Activated naive CD8-positive, alpha-beta T cell treated with anti-CD3 and anti-CD28 coated beads, Interleukin-2, amount 50 U/mL, for 16 hours (primary cell): ENCODE measurements around the gene CALHM4.

Source experiments
- DNase-seq: peaks from one replicate; pipeline ENCODE4 v3.0.0-alpha.2; 2020; ENCODE audit warnings: low read depth, low spot score

Gene CALHM4

DNA sequence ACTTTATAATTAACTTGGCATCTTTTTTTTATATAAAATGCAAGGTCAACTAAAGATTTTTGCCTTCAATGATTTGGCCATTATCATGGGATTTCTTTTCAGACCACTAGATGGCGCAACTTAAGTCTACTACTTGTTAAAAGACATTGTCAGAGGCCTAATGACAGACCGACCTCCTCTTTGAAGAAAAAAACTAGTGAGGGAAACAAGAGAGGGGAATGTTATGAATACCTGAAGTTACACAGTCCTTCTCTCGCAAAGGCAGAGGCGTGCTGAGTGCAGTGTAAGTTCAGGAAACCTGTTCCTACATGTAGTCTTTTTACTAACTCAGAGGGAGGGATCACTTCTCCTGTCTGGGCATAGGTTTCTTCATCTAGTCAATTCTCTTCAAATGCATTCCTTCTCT lies 17.3 kb upstream of the CALHM4 start:
- DNase-seq, result no peak

DNA sequence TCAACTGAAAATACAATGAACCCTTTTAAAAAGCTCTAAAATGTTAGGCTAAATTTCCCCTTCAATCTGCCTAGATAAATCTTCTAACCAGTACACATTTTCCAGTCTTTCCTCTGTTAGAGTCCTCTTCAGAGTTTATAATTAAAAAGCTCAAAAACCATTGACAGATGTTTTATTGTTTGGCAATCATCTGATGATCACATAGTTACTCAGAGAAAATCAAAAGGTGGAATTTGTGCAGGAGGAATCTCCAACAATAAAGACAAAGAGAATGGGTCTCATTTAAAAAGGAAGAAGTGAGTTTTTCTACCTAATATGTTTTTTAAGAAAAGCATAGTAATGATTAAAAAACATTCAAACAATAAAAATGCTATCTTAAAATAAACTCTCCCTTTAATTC lies 11.1 kb upstream of the CALHM4 start:
- no peak for DNase-seq

- no peak for DNase-seq
These were observed 10.4 kb upstream of the CALHM4 start for GRCh38 chr6:116543149-116543548.

- DNase-seq, result no peak
These were observed 7.9 kb upstream of the CALHM4 start, which contains the start of gene TRAPPC3L for GRCh38 chr6:116545651-116546050. TRAPPC3L (minus strand) TSS chr6:116545684; CDS start chr6:116545514, 170 bp downstream.

- DNase-seq, result no peak
These were observed 6.2 kb upstream of the CALHM4 start for GRCh38 chr6:116547358-116547757.

DNA sequence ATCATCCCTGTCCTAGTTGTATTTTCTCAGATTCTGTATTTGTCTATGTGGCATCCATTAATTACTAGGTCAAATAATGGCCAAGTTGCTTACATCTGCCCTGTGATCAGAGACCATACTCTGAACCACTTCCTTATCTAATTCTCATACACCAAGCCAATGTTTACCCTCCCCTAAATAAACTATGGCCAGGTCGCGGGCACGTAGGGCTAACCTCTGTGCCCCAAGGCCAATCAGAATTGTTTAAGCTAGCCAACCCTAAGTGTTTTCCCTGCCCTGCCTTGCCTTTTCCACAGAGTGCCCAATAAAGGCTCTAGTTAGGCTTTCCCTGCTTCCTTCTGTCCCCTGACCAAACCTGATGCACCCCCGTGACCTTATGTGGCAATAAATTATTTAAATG lies 2.8 kb upstream of the CALHM4 start:
- DNase-seq, result no peak

DNA sequence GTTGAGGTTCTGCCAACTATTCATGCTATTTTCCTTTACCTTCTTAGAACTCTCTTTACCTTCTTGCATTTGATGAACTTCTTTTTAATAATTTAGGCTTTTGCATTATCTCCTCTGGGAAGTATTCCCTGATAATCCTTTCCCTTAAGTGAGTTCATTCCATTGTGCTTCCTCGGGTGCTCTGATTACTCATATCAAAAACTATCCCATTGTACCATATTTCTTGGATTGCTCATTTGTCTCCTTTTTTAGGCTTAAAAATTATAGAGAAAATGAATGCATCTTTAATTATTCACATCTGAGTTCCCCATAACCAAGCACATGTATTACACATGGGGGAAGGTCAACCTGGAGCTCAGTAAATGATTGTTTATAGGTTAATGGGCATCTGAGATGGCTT lies 2.5 kb downstream of the CALHM4 start:
- DNase-seq, result no peak

- DNase-seq, result no peak
These were observed 3.4 kb downstream of the CALHM4 start for GRCh38 chr6:116556814-116557415.

DNA sequence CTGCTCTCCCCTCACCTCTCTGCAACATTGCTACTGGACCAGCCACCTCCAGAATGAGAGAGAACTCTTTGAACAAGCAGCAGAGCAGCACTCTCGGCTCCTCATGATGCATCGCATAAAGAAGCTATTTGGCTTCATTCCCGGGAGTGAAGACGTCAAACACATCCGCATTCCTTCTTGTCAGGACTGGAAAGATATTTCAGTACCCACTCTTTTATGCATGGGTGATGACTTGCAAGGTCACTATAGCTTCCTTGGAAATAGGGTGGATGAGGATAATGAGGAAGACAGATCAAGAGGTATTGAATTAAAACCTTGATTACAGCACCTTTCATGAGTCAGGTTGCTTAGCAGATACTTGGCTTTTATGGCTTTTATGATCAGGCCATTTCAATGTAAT lies 4.3 kb downstream of the CALHM4 start:
- no peak for DNase-seq

DNA sequence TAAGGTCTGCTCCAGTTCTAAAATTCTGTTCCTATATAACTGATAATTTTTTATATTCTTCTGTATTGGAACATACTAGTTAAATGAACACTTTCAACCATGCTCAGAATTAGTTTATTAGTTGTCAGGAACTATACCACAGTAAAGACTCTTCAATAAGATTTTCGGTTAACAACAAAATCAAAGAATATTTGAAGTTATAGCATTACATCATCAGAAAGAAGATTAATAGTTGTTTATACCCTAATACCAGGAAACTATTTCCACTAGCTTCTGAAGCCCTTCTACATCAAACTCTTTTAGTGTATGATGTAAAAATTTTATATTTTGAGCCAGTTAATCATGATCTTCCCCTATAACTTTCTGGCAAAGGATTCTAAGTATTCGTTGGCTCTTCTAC lies 6.6 kb downstream of the CALHM4 start:
- DNase-seq, result no peak

DNA sequence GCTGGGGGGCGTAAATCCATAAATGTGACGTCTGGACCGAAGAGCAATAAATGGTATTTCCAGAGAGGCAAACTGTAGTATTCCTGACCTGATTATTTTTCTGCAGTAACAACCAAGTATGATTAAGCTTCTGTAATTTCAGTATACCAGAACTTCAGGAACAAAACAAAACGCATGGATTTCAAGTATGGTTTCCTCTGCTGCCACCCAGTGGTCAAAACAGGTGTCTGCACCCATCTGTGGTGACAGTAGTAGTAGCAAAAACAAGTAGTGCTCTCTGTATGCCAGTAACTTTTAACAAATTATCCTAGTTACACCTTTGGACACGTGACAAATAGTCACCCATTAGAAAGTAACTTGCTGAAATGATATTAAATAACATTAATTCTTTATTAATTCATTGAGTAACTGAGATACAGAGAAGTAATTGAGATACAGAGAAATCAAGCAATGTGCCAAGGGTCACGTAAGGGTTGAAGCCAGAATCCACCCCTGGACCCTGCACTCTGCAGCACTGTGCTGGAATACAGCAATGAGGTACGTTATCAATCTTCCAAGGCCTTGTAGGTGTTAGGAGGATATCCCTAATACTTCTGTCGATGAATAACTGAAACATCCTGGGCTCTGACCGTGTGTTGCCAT lies 7.9 kb downstream of the CALHM4 start:
- no peak for DNase-seq

DNA sequence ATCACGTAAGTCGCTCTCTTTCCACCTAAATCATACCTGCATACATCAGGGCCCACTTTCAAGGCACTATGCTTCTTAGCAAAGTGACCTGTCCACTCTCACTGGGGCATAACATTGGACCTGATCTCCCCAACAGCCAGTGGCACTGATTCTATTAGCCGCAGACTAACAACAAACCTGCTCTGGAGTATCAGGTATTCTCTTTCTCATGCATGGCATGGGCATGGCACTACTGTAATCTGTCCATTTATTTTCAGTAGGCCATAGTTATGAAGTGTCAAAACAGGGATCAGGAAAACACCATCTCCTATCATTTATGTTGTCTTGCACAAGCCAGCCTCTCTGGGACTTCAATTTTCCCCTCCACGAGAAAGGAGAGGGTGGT lies 8.5 kb downstream of the CALHM4 start:
- no peak for DNase-seq

- no peak for DNase-seq
These were observed 9.1 kb downstream of the CALHM4 start for GRCh38 chr6:116562614-116563013.

DNA sequence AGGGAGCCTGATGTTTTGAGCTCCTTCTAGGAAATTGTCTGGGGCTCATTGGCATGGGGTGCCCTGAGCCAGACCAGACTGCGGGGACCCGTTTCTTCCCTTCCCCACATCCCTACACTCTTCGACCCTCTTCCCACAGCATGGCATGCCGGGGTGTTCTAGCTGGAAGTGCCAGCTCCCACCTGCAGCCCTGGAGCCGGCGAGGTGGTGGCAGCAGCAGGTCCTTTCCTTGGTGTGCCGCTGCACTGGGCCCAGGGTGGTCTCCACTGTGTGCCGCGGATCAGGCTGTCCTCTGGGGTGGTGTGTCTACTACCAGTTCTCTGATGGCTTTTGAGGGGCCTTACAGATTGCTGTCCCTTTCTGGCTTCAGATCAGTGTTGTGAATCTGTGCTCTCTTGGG lies 10.3 kb downstream of the CALHM4 start:
- no peak for DNase-seq

- DNase-seq, result no peak
These were observed 10.8 kb downstream of the CALHM4 start for GRCh38 chr6:116564311-116564710.

DNA sequence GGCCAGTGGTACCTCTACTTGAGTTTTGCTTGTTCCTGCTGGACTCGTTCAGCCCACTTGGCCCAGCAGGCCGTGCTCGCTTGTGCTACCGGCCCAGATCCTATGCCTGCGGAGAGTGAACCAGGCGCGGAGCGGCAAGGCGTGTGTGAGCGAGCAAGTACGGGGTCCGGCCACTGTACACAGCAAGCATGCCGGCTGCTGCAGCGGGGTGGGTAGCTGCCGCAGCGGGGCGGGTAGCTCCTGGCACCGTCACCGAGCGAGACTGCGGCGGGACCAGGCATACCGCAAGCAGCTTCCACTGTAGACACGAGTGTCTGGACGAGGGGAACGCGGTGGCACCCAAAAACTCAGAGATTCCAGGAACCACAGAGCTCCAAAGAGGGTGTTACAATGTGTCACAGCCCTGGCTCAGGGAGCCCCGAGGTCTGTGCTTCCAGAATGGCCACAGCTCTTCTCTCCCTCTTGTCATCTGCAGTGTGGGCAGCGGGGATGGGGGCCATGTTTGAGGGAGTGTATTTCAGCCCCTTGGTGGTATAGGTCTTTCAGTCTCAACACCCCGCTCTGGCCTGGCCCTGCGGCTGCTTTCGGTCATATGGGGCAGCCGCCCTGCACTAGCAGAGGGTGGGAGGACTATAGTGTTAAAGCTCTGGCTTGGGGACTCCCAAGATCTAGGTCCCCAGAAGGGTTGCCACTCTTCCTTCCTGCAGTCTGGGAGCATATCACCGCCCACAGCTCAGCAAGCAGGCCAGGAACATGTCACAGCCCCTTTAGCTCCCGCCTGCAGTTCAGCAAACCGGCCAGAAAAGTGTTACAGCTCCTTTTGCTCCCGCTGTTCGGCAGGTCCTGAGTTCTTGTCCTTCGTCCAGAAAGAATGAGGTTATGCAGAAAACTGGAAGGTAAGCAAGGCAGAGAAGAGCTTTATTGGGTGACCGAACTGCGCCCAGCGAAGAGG lies 11.6 kb downstream of the CALHM4 start:
- no peak for DNase-seq

GRCh38 chr6:116568111-116568510 lies 14.6 kb downstream of the CALHM4 start:
- DNase-seq, result no peak

DNA sequence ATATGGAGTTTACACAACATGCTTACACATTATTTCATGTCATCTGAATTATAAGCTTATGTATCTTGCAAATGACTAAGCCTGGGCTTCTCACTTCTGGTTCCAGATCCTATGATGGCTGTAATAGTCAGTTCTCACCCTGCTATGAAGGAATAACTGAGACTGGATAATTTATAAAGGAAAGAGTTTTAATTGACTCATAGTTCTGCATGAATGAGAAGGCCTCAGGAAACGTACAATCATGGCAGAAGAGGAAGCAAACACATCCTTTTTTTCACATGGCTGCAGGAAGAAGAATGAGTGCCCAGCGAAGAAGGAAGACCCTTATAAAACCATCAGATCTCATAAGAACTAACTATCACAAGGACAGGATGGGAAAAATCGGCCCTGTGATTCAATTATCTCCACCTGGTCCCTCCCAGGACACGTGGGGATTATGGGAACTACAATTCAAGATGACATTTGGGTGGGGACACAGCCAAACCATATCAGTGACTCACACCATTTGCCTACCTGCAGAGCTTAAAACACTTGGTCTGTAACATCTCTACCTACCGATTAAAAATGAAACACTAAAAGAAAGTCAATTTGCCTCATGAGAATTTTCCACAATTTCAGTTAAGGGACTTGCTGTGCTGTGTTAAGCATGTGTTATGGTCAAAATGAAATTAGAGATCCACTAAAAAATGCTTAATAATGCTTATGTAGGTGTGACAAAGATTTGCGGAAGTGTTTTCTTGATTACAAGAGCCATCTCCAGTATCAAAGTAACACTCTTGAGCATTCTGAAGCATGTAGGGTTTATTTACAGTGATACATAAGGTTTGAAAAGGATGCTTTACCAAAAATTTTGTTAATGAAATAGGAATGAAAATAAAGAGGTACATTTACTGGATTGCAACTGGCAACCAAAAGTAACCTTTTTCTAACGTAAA lies 15.5 kb downstream of the CALHM4 start:
- DNase-seq, result no peak

DNA sequence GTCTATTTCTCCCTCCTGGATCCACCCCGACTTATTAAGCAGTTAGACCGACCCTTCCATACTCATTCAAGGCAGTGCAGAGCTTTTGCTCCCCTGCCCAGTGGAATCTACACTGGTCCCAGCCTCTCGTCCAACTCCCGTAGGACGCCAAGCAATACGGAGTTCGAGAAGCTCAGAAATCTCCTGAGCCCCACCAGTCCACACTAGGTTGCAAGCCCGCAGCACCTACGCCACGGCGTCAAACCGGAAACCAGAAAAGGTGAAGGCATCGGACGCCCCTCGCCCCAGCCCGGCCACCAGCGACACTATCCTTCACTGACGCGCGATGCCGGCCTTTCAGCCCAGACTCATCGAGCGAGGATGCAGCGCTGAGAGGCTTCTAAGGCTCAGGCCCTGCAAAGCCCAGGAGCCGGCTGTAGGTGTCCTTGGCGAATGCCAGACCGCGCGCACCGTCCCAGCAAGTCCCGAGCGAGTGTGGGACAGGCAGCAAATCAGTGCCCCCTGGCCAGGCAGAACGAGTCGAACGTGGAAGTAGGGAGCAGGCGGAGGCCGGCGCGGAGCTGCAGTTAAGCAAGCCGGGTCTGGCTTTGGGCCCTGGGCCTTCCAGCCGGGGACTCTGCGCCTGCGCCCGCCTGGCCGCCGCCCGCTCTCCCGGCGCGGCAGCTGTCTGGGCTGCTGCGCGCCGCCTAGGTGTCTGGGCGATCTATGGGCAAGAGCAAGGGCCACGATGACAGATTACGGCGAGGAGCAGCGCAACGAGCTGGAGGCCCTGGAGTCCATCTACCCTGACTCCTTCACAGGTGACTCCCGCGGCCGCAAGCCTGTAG lies 17.5 kb downstream of the CALHM4 start, which contains the start of gene RWDD1:
TSS of gene RWDD1 (plus strand) at position 649 of the 827 bp plus-strand sequence. CDS start at position 728, 79 bp downstream.
- DNase-seq, result peak; percentile 96

DNA sequence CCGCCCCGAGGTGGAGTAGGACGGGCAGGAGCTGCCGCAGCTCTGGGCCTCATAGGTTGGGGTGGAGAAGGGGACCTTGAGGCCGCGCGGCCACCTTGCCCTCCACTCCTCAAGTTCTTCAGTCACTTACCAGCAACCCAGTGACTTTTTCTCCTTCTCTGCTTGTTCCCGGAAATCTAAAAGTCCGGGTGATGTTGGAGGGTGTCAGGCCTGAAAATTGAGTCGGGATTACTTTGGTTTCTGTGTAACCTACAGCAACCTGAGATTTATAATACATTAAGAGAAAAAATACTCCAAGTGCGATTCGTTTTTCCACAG lies 18.1 kb downstream of the CALHM4 start:
- DNase-seq, result no peak

DNA sequence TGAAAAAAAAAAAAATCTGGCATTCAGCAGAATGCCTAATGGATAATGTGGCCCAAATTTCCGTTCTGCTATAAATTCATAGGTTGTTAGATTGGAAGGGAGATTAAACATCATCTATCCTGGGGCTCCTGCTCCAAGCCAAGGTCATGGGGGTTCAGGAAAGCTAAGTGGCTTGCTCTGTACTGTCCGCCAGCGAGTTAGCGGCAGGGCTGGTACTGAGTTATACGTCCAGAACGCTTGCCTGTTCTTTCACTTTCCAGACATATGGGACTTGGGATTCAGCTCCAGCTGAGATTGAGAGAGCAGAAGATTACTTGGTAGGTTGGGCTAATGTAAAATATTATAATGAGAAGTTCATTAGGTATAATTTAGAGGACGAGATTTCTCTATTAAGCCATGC lies 18.6 kb downstream of the CALHM4 start:
- DNase-seq, result no peak
